GM21717 (cell line): Measurements from ENCODE around the gene KIF5C.

Experiments
- ATAC-seq: cut with Tn5 transposase; IDR thresholded peaks from one replicate; pipeline ENCODE4 v1.9.1; 2021; ENCODE audit warnings: mild to moderate bottlenecking, moderate library complexity; ENCODE audit not compliant: unreplicated experiment

The KIF5C gene

GRCh38 chr2:149009576-149010461 is 134.8 kb downstream of the KIF5C start:
- ATAC-seq, result no peak

GRCh38 chr2:149012545-149012944 is 137.5 kb downstream of the KIF5C start:
- ATAC-seq, result no peak

- no peak for ATAC-seq
These were observed 140.5 kb downstream of the KIF5C start for GRCh38 chr2:149015501-149015900.

GRCh38 chr2:149015926-149016563 is 141.0 kb downstream of the KIF5C start:
- ATAC-seq, result no peak

- peak; percentile 15 for ATAC-seq
These were observed 142.3 kb downstream of the KIF5C start for GRCh38 chr2:149017116-149017985.

GRCh38 chr2:149018981-149019380 is 144.0 kb downstream of the KIF5C start:
- ATAC-seq, result no peak

GRCh38 chr2:149019768-149020167 is 144.7 kb downstream of the KIF5C start:
- no peak for ATAC-seq

- ATAC-seq, result peak; percentile 51
These were observed 145.4 kb downstream of the KIF5C start for GRCh38 chr2:149020432-149020851.

GRCh38 chr2:149021271-149021719 is 146.3 kb downstream of the KIF5C start:
- ATAC-seq, result peak; percentile 69

GRCh38 chr2:149021761-149022160 is 146.7 kb downstream of the KIF5C start:
- peak; percentile 67 for ATAC-seq

GRCh38 chr2:149023091-149023490 is 148.1 kb downstream of the KIF5C start:
- no peak for ATAC-seq

- no peak for ATAC-seq
These were observed 152.7 kb downstream of the KIF5C start for GRCh38 chr2:149027590-149028250.

GRCh38 chr2:149028377-149028776 is 153.3 kb downstream of the KIF5C start:
- no peak for ATAC-seq

GRCh38 chr2:149028891-149029290 is 153.9 kb downstream of the KIF5C start:
- ATAC-seq, result no peak

- ATAC-seq, result no peak
These were observed 154.4 kb downstream of the KIF5C start for GRCh38 chr2:149029307-149029965.

- no peak for ATAC-seq
These were observed 156.4 kb downstream of the KIF5C start for GRCh38 chr2:149031396-149031795.

GRCh38 chr2:149033716-149034115 is 158.7 kb downstream of the KIF5C start:
- no peak for ATAC-seq

- ATAC-seq, result no peak
These were observed 159.4 kb downstream of the KIF5C start for GRCh38 chr2:149034406-149034805.

- ATAC-seq, result no peak
These were observed 161.7 kb downstream of the KIF5C start for GRCh38 chr2:149036507-149037293.
